GM12801 (cell line): Measurements from ENCODE around the gene RNASEH1.

Experiments used
- TF ChIP-seq, protein P1 (sequence below): IDR thresholded peaks from one replicate; pipeline ENCODE4 v1.5.1; 2011; ENCODE audit warnings: control low read depth; ENCODE audit not compliant: insufficient read length; ENCODE audit errors: extremely low read depth

RNASEH1 gene

DNA sequence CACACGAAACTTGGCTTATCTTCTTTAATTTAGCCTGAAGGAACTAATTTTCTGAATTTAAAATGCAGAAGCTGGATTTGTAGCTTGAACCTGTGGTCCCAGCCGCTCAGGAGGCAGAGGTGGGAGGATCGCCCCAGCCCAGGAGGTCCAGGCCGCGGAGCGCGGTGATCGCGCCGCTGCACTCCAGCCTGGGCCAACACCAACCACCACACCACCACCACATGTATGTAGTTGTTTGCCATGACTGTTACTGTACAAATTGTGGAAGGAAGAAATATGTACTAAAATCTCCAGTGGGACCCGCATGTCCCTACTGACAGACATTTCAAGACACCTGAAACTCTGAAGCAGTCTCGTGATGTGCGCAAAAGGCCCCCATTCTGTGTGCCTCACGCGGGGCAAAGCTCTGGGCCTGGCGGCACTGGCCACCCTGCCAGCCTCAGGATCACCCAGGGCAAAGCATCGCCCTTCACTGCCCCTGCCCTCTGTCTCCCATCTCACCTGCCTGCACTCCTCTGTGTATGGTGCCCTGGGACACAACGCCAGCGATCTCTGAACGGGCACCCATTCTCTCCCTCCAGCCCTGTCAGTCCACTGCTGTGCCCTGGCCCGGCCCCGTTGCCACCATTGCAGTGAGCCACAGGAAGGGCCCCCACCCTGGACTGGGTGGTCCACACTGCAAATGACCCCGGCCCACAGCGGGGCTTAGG lies 28.7 kb downstream of the RNASEH1 start:
- TF ChIP-seq, protein P1, sequence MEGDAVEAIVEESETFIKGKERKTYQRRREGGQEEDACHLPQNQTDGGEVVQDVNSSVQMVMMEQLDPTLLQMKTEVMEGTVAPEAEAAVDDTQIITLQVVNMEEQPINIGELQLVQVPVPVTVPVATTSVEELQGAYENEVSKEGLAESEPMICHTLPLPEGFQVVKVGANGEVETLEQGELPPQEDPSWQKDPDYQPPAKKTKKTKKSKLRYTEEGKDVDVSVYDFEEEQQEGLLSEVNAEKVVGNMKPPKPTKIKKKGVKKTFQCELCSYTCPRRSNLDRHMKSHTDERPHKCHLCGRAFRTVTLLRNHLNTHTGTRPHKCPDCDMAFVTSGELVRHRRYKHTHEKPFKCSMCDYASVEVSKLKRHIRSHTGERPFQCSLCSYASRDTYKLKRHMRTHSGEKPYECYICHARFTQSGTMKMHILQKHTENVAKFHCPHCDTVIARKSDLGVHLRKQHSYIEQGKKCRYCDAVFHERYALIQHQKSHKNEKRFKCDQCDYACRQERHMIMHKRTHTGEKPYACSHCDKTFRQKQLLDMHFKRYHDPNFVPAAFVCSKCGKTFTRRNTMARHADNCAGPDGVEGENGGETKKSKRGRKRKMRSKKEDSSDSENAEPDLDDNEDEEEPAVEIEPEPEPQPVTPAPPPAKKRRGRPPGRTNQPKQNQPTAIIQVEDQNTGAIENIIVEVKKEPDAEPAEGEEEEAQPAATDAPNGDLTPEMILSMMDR, result no peak

DNA sequence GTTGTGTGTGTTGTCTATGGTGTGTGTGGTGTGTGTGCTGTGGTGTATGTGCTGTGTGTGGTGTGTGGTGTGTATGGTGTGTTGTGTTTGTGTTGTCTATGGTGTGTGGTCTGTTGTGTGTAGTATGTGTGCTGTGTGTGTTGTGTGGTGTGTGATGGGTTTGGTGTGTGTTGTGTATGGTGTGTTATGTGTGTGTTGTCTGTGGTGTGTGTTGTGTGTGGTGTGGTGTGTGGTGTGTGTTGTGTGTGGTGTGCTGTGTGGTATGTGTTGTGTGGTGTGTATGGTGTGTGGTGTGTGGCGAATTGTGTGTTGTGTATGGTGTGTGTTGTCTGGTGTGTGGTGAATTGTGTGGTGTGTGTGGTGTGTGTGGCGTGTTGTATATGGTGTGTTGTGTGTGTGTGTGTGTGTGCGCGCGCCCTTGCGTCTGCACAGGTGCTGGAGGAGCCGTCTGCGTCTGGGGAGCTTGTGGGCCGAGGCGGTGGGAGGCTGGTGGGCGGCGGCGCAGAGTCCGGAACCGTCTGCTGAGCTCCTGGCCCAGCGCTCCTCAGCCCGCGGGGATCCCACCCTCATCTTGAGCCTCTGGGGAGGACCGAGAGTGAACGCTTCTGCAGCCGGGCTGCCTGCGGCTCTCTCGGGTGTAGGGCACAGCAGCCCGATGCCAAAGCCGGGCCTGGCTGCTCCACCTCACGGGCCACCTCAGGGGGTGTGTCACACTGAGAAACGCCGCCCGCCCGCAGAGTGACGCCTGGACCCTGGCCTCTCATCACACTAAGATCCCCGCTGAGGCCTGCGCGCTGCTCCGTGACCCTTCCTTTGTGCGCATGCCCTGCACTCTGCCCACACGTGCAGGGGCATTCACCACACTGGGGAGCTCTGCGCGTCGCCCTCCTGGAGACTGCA lies 30.0 kb downstream of the RNASEH1 start:
- TF ChIP-seq, protein P1, result no peak

DNA sequence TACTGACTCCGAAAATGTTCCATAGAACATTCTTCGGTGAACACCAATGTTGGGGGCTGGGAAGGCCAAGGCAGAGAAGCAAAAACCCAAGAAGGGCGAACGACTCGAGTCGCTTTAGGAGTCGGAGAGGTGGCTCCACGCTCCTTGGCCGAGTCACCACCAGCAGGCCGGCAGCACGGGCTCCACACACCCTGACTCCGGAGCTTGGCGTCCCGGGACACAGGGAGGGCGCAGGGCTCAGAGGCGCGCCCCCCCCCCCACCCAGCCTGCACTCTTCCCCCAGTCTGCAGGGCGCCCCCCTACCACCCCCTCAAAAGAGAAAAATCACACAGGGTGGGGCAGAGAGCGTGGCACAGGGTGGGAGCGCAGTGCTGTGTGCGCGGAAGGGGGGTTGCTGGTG lies 31.3 kb downstream of the RNASEH1 start:
- TF ChIP-seq, protein P1, result no peak

DNA sequence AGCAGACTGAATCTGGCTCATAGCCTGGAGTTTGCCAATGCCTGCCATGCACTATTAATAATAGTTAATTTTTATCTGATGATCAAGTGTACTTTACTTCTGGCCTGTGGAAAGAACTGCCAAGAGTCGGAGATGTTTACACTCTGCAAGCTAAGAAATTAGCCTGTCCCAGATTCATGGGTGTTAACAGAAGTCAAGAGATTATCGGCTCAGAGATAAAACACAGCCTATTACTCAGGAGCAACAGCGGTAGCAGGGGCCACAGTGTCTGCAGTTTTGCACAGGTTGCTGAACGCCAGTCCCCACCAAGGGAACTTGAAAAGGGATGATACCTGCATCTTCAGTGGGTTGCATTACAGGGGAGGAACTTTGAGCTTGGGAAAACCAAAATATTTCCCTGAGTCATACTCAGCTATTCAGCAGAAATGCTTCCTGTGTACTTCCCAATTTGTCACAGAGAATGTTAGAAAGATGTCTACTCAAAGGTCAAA lies 34.5 kb downstream of the RNASEH1 start:
- TF ChIP-seq, protein P1, result no peak

DNA sequence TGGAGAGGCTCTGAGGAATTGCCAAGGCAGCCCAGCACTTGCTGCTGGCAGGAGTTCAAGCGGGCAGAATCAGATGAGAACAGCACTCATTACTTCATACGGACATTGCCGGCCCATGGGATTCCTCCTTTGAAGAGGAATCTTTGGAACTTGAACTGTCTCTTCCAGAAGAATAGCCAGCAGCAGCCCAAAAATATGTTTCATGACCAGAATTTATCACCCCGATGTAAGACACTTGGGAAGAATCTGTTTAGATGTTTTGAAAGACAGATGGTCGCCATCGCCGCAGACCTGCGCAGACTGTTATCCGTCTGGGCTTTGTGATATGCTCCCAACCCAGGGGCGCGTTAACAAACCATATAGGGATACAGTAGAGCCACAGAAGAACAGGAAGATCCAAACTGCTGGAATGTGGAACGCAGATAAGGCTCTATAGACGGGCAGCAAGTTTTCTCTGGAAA lies 35.1 kb downstream of the RNASEH1 start:
- TF ChIP-seq, protein P1, result no peak

DNA sequence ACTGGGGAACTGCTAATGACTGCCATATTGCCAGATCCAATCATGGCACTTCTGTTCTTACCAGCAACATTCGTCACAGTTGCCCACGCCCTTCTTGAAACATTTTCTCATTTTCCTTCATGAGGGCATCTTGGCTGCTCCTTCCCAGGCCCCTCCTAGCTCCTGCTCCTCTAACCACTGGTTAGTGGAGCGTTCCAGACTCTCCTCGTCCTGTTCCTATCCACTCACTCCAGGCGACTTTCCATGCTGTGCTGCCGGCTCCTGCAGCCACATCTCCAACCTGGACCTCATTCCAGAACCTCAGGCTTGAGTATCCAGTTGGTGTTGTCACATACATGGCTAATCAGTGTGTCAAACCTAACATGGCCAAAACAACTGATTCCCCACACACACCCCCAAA lies 37.5 kb downstream of the RNASEH1 start:
- TF ChIP-seq, protein P1, result no peak
